Measurements from ENCODE around the gene DRAP1.

The DRAP1 gene

DNA sequence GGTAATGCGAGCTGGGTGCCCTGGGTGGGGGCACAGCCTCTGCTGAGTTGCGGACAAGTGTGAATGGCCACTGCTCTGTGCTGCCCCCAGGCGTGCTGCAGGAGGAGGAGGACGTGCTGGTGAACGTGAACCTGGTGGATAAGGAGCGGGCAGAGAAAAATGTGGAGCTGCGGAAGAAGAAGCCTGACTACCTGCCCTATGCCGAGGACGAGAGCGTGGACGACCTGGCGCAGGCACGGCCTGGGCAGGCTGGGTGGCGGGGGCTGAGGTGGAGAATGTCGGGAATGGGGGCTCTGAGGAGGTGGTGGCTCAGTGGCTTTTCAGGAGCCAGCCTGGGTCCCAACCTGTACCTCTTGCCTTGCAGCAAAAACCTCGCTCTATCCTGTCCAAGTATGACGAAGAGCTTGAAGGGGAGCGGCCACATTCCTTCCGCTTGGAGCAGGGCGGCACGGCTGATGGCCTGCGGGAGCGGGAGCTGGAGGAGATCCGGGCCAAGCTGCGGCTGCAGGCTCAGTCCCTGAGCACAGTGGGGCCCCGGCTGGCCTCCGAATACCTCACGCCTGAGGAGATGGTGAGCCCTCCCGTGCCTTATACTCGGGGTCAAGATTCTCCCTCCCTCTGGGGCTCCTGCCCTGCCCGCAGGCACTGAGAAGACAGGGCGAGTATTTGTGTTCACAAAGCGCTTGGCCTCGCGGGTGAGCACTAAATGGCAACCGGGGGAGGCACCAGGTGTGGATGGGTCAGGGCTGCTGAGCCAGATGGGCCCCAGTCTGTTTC lies 46.9 kb downstream of the DRAP1 start:
- no peak for DNase-seq

DNA sequence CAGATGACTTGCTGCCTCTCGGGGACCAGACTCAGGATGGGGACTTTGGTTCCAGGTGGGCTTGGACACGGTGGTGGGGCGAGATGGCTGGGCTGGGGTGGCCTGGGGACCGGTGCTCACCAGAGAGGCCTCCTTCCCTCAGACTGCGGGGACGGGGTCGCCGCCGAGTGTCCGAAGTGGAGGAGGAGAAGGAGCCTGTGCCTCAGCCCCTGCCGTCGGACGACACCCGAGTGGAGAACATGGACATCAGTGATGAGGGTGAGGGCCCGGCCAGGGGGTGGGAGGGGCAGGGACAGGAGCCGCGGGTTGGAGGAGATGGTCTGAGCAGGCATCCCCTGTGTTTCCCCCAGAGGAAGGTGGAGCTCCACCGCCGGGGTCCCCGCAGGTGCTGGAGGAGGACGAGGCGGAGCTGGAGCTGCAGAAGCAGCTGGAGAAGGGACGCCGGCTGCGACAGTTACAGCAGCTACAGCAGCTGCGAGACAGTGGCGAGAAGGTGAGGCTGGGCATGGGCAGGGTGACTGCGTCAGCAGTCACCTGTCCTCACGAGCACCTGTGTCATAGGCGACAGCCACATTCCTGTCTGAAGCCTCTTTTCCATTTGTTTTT lies 48.2 kb downstream of the DRAP1 start:
- DNase-seq: no peak

DNA sequence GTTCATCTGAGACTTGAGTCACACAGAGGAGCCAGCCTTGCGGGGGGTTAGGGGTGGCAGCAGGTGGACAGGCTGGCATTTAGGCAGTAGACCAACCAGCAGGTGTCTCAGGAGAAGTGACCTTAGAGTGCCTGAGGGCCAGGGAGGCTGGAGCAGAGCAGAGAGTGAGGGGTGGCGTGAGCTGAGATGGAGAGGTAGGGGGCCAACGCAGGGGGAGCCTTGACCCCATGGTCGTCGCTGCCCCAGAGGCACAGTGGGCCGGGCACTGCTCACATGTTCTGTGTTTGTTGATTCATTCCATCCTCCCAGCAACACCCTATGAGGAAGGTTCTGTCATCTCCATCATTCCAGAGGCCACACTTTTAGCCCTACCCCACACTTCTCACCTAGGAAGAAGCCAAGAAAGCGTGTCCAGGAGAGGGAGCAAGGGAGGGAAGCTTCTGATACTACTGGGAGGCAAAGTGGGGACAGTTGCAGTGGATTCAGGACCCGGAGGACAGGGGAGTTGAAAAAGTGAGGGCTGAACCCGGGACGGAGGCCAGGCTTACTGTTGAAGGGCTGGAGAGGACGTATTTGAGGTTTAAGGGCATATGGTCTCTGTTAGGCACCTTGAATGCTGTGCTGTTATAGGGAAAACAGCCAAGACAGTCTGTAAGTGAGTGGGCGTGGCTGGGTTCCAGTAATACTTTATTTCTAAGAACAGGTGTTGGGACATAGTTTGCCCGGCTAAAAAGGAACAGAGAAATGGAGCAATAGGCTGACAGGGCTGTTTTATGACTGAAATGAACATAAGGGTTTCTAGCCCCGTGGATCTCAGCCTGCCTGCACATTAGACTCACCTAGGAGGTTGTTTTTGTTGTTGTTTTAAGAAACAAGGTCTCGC lies 49.6 kb downstream of the DRAP1 start:
- no peak for DNase-seq
